Prostate gland (tissue), 2 donors: ENCODE data around the gene HSPBP1. TPM values are rescaled to one million over a fixed set of nuclear protein-coding genes. Genes with fewer than 3 reads are reported as not detected.

Source experiments
- DNase-seq: peaks from one replicate; pipeline ENCODE4 v3.0.0-alpha.2; 2019; ENCODE audit warnings: low spot score
- H3K27ac ChIP-seq, 2 donors: fragments of 200-600 bp; sonication (generic); 2 replicates each; pipeline ENCODE4 v1.5.1; 2017 to 2019
- H3K27me3 ChIP-seq: fragments of 200-600 bp; sonication (generic); replicated peaks from 2 replicates; pipeline ENCODE4 v1.5.1; 2019; ENCODE audit not compliant: insufficient read depth
- H3K36me3 ChIP-seq, 2 donors: fragments of 200-600 bp; sonication (generic); 1 replicate in 1 of 2; 2 replicates in 1 of 2; pipeline versions ENCODE4 v1.5.1 to v1.8.1; 2017 to 2019
- H3K4me1 ChIP-seq: fragments of 200-600 bp; sonication (generic); replicated peaks from 2 replicates; pipeline ENCODE4 v1.5.1; 2019
- H3K4me3 ChIP-seq, 2 donors: fragments of 200-600 bp; sonication (generic); 2 replicates each; pipeline ENCODE4 v1.5.1; 2017 to 2019
- H3K9me3 ChIP-seq: fragments of 200-600 bp; sonication (generic); 2 replicates; pipeline ENCODE4 v1.5.1; 2017
- POLR2A ChIP-seq: fragments of 450-650 bp; IDR thresholded peaks from one replicate; pipeline ENCODE4 v1.6.1; 2016; ENCODE audit warnings: antibody characterized with exemption, mild to moderate bottlenecking
- POLR2AphosphoS5 ChIP-seq: sonication (generic); formaldehyde crosslinking; IDR thresholded peaks from one replicate; pipeline ENCODE4 v1.6.1; 2017; ENCODE audit warnings: antibody characterized with exemption
- WGBS: methylation state at CpG from one replicate; pipeline ENCODE4 v1.1.5; 2018; 5-methylcytosine and 5-hydroxymethylcytosine counted together
- intact Hi-C: fragments of 100-400 bp; cut with DNase I; formaldehyde crosslinking; loops from one replicate; pipeline ENCODE4 v1.14.2; 2022
- total RNA-seq, 2 donors: library from RNA; depleted of rRNA; stranded (reverse); fragments of >200 nt; gene quantifications; one replicate each; pipeline ENCODE4 v1.1.0, GENCODE V29; 2016
- TF ChIP-seq, protein P1 (sequence below), 4 experiments: fragments of 200-600 bp in 2 of 4; fragments of 450-650 bp in 2 of 4; sonication (generic) in 2 of 4; IDR thresholded peaks; 1 replicate in 3 of 4; 2 replicates in 1 of 4; pipeline ENCODE4 v1.5.1; 2016 to 2019; ENCODE audit warnings: antibody characterized with exemption in 4 of 4, mild to moderate bottlenecking in 2 of 4, moderate library complexity in 2 of 4

HSPBP1 gene
- total RNA-seq, 2 donors from 2014 or later: 33.6 to 36.0 TPM

DNA sequence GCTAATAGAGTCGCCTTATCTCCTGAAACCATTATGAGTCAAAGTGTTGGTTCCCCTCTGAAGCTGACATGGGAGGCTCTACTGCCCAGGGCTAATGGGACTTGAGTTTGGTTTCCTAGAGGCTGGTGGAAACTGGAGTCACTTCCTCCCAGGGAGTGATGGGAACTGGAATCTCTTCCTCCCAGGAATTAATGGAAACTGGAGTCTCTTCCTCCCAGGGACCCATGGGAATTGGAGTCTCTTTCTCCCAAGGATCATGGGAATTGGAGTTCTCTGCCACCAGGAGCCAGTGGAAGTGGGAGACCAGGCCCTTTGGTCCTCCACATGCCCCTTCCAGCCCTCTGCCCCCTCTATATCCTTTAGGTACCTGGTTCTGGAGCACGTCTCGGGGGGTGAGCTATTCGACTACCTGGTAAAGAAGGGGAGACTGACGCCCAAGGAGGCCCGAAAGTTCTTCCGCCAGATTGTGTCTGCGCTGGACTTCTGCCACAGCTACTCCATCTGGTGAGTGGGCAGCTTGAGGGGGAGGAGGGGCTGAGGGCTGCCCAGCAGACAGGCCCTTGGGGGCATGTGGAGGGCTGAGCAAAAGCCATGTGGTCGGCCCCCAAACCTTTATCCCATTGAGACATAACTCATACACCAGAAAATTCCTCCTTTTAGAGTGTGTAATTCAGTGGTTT, 9.3 kb upstream of the HSPBP1 start:
- intact Hi-C loops: loop anchor here (10.0 kb wide), 1 partner anchor 216 kb away; no protein-coding TSS in a partner anchor
- H3K4me1 ChIP-seq: no peaks in the 10 kb centered on the region
- no peak overlapping the region for H3K4me3 ChIP-seq
- H3K27ac ChIP-seq: no peak overlapping the region
- TF ChIP-seq POLR2AphosphoS5: no peak
- TF ChIP-seq, protein P1, sequence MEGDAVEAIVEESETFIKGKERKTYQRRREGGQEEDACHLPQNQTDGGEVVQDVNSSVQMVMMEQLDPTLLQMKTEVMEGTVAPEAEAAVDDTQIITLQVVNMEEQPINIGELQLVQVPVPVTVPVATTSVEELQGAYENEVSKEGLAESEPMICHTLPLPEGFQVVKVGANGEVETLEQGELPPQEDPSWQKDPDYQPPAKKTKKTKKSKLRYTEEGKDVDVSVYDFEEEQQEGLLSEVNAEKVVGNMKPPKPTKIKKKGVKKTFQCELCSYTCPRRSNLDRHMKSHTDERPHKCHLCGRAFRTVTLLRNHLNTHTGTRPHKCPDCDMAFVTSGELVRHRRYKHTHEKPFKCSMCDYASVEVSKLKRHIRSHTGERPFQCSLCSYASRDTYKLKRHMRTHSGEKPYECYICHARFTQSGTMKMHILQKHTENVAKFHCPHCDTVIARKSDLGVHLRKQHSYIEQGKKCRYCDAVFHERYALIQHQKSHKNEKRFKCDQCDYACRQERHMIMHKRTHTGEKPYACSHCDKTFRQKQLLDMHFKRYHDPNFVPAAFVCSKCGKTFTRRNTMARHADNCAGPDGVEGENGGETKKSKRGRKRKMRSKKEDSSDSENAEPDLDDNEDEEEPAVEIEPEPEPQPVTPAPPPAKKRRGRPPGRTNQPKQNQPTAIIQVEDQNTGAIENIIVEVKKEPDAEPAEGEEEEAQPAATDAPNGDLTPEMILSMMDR (IDR thresholded peaks at IDR 0.05): no peak
- no peak for TF ChIP-seq POLR2A
- no peak for DNase-seq
- H3K27me3 ChIP-seq: no peaks in the 10 kb centered on the region
- no peaks in the 10 kb centered on the region for H3K36me3 ChIP-seq
- no peaks in the 10 kb centered on the region for H3K9me3 ChIP-seq
- 91% methylated on average over 9 of the region's 9 CpGs for WGBS

GRCh38 chr19:55287361-55288079, 7.6 kb upstream of the HSPBP1 start:
- WGBS: 90% methylated on average over 17 of the region's 21 CpGs
- TF ChIP-seq, protein P1 (IDR thresholded peaks at IDR 0.05): no peak
- TF ChIP-seq POLR2A (no peak), POLR2AphosphoS5 (no peak)
- intact Hi-C loops: loop anchor here (10.0 kb wide), 1 partner anchor 217 kb away; no protein-coding TSS in a partner anchor
- no peaks in the 10 kb centered on the region for H3K27me3 ChIP-seq
- no peak overlapping the region for H3K4me3 ChIP-seq
- H3K4me1 ChIP-seq: no peaks in the 10 kb centered on the region
- H3K36me3 ChIP-seq: no peaks in the 10 kb centered on the region
- no peak overlapping the region for H3K27ac ChIP-seq
- no peak for DNase-seq
- H3K9me3 ChIP-seq: no peaks in the 10 kb centered on the region

GRCh38 chr19:55285229-55285890, 5.5 kb upstream of the HSPBP1 start:
- H3K4me1 ChIP-seq: no peaks in the 10 kb centered on the region
- no peaks in the 10 kb centered on the region for H3K27me3 ChIP-seq
- no peak for DNase-seq
- H3K4me3 ChIP-seq: no peak overlapping the region
- no peaks in the 10 kb centered on the region for H3K9me3 ChIP-seq
- H3K27ac ChIP-seq: no peak overlapping the region
- intact Hi-C loops: loop anchor here (10.0 kb wide), 1 partner anchor 219 kb away; no protein-coding TSS in a partner anchor
- WGBS: 32% methylated on average over 18 of the region's 18 CpGs
- TF ChIP-seq, protein P1 (IDR thresholded peaks at IDR 0.05): no peak
- TF ChIP-seq POLR2A: no peak
- no peak for TF ChIP-seq POLR2AphosphoS5
- no peaks in the 10 kb centered on the region for H3K36me3 ChIP-seq

- H3K4me3 ChIP-seq: peak overlapping the region; percentile 45 to 63
- H3K27me3 ChIP-seq: no peaks in the 10 kb centered on the region
- TF ChIP-seq, protein P1 (IDR thresholded peaks at IDR 0.05): no peak
- TF ChIP-seq POLR2A: no peak
- TF ChIP-seq POLR2AphosphoS5: no peak
- WGBS: 24% methylated on average over 8 of the region's 16 CpGs
- H3K4me1 ChIP-seq: no peaks in the 10 kb centered on the region
- no peaks in the 10 kb centered on the region for H3K36me3 ChIP-seq
- intact Hi-C loops: loop anchor here (10.0 kb wide), 1 partner anchor 220 kb away; no protein-coding TSS in a partner anchor
- DNase-seq: no peak
- H3K9me3 ChIP-seq: no peaks in the 10 kb centered on the region
- H3K27ac ChIP-seq: peak overlapping the region; percentile 68 to 71
Observed at GRCh38 chr19:55284405-55285058, 4.6 kb upstream of the HSPBP1 start.
